ENCODE measurements around the gene NUDT4.
A peak's percentile ranks its signal among the peaks of the same experiment; 100 is the strongest.

Gene NUDT4

GRCh38 chr12:93438266-93439050 lies 60.7 kb downstream of the NUDT4 start:
- DNase-seq (ENCODE audit: low spot score) = no peak
- no peak overlapping the region for H3K27ac ChIP-seq
- no peak for TF ChIP-seq CTCF (conservative IDR thresholded peaks at IDR 0.05; ENCODE audit: low read depth)
- POLR2A ChIA-PET (ENCODE audit: low non-redundant PET) = no interaction called here
- CTCF ChIA-PET = no interaction called here

GRCh38 chr12:93440043-93440835 lies 62.5 kb downstream of the NUDT4 start:
- no peak overlapping the region for H3K27ac ChIP-seq
- no peak for DNase-seq (ENCODE audit: low spot score)
- POLR2A ChIA-PET (ENCODE audit: low non-redundant PET) = no interaction called here
- no peak for TF ChIP-seq CTCF (conservative IDR thresholded peaks at IDR 0.05; ENCODE audit: low read depth)
- CTCF ChIA-PET = no interaction called here

GRCh38 chr12:93441081-93441616 lies 63.4 kb downstream of the NUDT4 start:
- peak overlapping the region; percentile 91 for H3K27ac ChIP-seq
- CTCF ChIA-PET = no interaction called here

GRCh38 chr12:93441617-93442410 lies 64.1 kb downstream of the NUDT4 start, which contains the start of gene UBE2N:
UBE2N (minus strand) TSS chr12:93441947; CDS start chr12:93441884, 63 bp downstream.
- H3K27ac ChIP-seq = peak within 1 kb of the TSS; percentile 91
- ChIA-PET POLR2A (ENCODE audit: low non-redundant PET) (no interaction called here), CTCF (no interaction called here)
- DNase-seq (ENCODE audit: low spot score) = peak; percentile 91
- TF ChIP-seq CTCF (conservative IDR thresholded peaks at IDR 0.05; ENCODE audit: low read depth) = no peak

More at GRCh38 chr12:93441081-93441616, 63.4 kb downstream of the NUDT4 start:
- POLR2A ChIA-PET (ENCODE audit: low non-redundant PET) = no interaction called here
- no peak for TF ChIP-seq CTCF (conservative IDR thresholded peaks at IDR 0.05; ENCODE audit: low read depth)
- peak; percentile 36 for DNase-seq (ENCODE audit: low spot score)

- POLR2A ChIA-PET (ENCODE audit: low non-redundant PET) = no interaction called here
- CTCF ChIA-PET = no interaction called here
- no peak for TF ChIP-seq CTCF (conservative IDR thresholded peaks at IDR 0.05; ENCODE audit: low read depth)
- H3K27ac ChIP-seq = peak overlapping the region; percentile 91
- peak; percentile 5 for DNase-seq (ENCODE audit: low spot score)
These were observed 65.0 kb downstream of the NUDT4 start for GRCh38 chr12:93442411-93443340.
